Prostate gland (tissue), 2 donors: Measurements from ENCODE around the gene UBE2E2.

Source experiments
- CTCF ChIP-seq, 4 experiments: fragments of 200-600 bp in 2 of 4; fragments of 450-650 bp in 2 of 4; sonication (generic) in 2 of 4; IDR thresholded peaks; 1 replicate in 3 of 4; 2 replicates in 1 of 4; pipeline ENCODE4 v1.5.1; 2016 to 2019; ENCODE audit warnings: antibody characterized with exemption in 4 of 4, mild to moderate bottlenecking in 2 of 4, moderate library complexity in 2 of 4
- POLR2A ChIP-seq: fragments of 450-650 bp; IDR thresholded peaks from one replicate; pipeline ENCODE4 v1.6.1; 2016; ENCODE audit warnings: antibody characterized with exemption, mild to moderate bottlenecking

GRCh38 chr3:23359116-23359515 lies 156.0 kb downstream of the UBE2E2 start:
- TF ChIP-seq CTCF (IDR thresholded peaks at IDR 0.05) (no peak), POLR2A (no peak)
